LoVo (cell line): ENCODE data around the gene RASA3.

ENCODE experiments used
- DNase-seq: peaks from one replicate; pipeline ENCODE4 v3.0.0-alpha.2; 2016; ENCODE audit warnings: low spot score

RASA3 gene

GRCh38 chr13:114034481-114034891 is 97.9 kb downstream of the RASA3 start:
- no peak for DNase-seq

- no peak for DNase-seq
These were observed 98.7 kb downstream of the RASA3 start for GRCh38 chr13:114033541-114034315.

- no peak for DNase-seq
These were observed 100.2 kb downstream of the RASA3 start for GRCh38 chr13:114032126-114032799.

GRCh38 chr13:114031631-114032030 is 100.8 kb downstream of the RASA3 start:
- DNase-seq, result no peak

- no peak for DNase-seq
These were observed 101.5 kb downstream of the RASA3 start for GRCh38 chr13:114030666-114031610.

GRCh38 chr13:114029866-114030625 is 102.4 kb downstream of the RASA3 start:
- DNase-seq, result no peak

- no peak for DNase-seq
These were observed 104.6 kb downstream of the RASA3 start for GRCh38 chr13:114027826-114028225.

GRCh38 chr13:114027046-114027715 is 105.2 kb downstream of the RASA3 start:
- no peak for DNase-seq

- no peak for DNase-seq
These were observed 105.9 kb downstream of the RASA3 start for GRCh38 chr13:114026481-114026880.

GRCh38 chr13:114025714-114026431 is 106.5 kb downstream of the RASA3 start:
- DNase-seq, result no peak

- DNase-seq, result no peak
These were observed 107.1 kb downstream of the RASA3 start for GRCh38 chr13:114025405-114025713.

GRCh38 chr13:114024603-114025404 is 107.6 kb downstream of the RASA3 start:
- no peak for DNase-seq

- DNase-seq, result no peak
These were observed 108.5 kb downstream of the RASA3 start for GRCh38 chr13:114023716-114024602.

GRCh38 chr13:114022876-114023275 is 109.5 kb downstream of the RASA3 start:
- DNase-seq, result no peak

GRCh38 chr13:114022309-114022669 is 110.1 kb downstream of the RASA3 start:
- DNase-seq, result no peak

GRCh38 chr13:114021464-114022308 is 110.7 kb downstream of the RASA3 start:
- no peak for DNase-seq

- no peak for DNase-seq
These were observed 111.5 kb downstream of the RASA3 start for GRCh38 chr13:114020750-114021463.
